Activated T-cell treated with anti-CD3 and anti-CD28 coated beads, Interleukin-2, amount 50 U/mL, for 72 hours (primary cell): Measurements from ENCODE around the gene VWC2L. TPM values are rescaled to one million over a fixed set of nuclear protein-coding genes. Genes with fewer than 3 reads are reported as not detected.

Experiments
- ATAC-seq, 2 donors: fragments of 150-1000 bp; cut with Tn5 transposase; replicated peaks in 1 of 2; 2 replicates each; pipeline ENCODE4 v1.10.0; 2021; ENCODE audit warnings: moderate library complexity in 2 of 2, mild to moderate bottlenecking in 1 of 2
- DNase-seq, 2 donors: peaks; one replicate each; pipeline ENCODE4 v3.0.0; 2021 to 2022; ENCODE audit warnings: mixed read lengths in 1 of 2
- H3K27ac Mint-ChIP-seq: one replicate; pipeline ENCODE4 v1.8.0; 2022; ENCODE audit warnings: mild to moderate bottlenecking, moderate library complexity, mixed read lengths
- H3K27me3 Mint-ChIP-seq: one replicate; pipeline ENCODE4 v1.8.0; 2022; ENCODE audit warnings: low read depth, mixed read lengths
- H3K36me3 Mint-ChIP-seq, 2 donors: one replicate each; pipeline ENCODE4 v1.8.0; 2022; ENCODE audit warnings: mixed read lengths in 2 of 2, mild to moderate bottlenecking in 1 of 2; ENCODE audit not compliant: insufficient read depth in 2 of 2
- H3K4me1 Mint-ChIP-seq: one replicate; pipeline ENCODE4 v1.8.0; 2022; ENCODE audit warnings: low read depth, mixed read lengths
- H3K4me3 Mint-ChIP-seq, 2 donors: one replicate each; pipeline ENCODE4 v1.8.0; 2022; ENCODE audit warnings: mild to moderate bottlenecking in 2 of 2, mixed read lengths in 2 of 2, moderate library complexity in 2 of 2
- H3K9me3 Mint-ChIP-seq, 2 donors: one replicate each; pipeline ENCODE4 v1.8.0; 2022; ENCODE audit warnings: mixed read lengths in 2 of 2
- total RNA-seq, 2 donors: library from RNA; stranded (reverse); gene quantifications; one replicate each; pipeline ENCODE4 v1.2.3, GENCODE V29; 2022

The VWC2L gene
- total RNA-seq, 2 donors from 2014 or later = not detected

- Mint-ChIP-seq H3K27me3 (no peaks in the 10 kb centered on the region), H3K4me1 (no peaks in the 10 kb centered on the region), H3K4me3 (no peak overlapping the region), H3K36me3 (no peaks in the 10 kb centered on the region), H3K9me3 (no peaks in the 10 kb centered on the region), H3K27ac (no peak overlapping the region)
- DNase-seq (no peak), ATAC-seq (no peak)
Measured at GRCh38 chr2:214401580-214401979, 9.3 kb upstream of the VWC2L start.

- DNase-seq = no peak
- H3K27ac Mint-ChIP-seq = no peak overlapping the region
- H3K9me3 Mint-ChIP-seq = no peaks in the 10 kb centered on the region
Measured at GRCh38 chr2:214410128-214410775, 602 bp upstream of the VWC2L start.

GRCh38 chr2:214412679-214413078 lies 1.8 kb downstream of the VWC2L start:
- no peaks in the 10 kb centered on the region for H3K9me3 Mint-ChIP-seq
- H3K27me3 Mint-ChIP-seq = peaks cover 15% of the 10 kb centered on the region
- no peaks in the 10 kb centered on the region for H3K36me3 Mint-ChIP-seq
- no peak for DNase-seq
- no peaks in the 10 kb centered on the region for H3K4me1 Mint-ChIP-seq
- ATAC-seq = no peak
- H3K27ac Mint-ChIP-seq = no peak overlapping the region
- H3K4me3 Mint-ChIP-seq = no peak overlapping the region

More at GRCh38 chr2:214410128-214410775, 602 bp upstream of the VWC2L start:
- Mint-ChIP-seq H3K4me3 (no peak overlapping the region), H3K4me1 (no peaks in the 10 kb centered on the region), H3K27me3 (peaks cover 15% of the 10 kb centered on the region), H3K36me3 (no peaks in the 10 kb centered on the region)
- ATAC-seq = no peak

GRCh38 chr2:214436470-214436869 lies 25.6 kb downstream of the VWC2L start:
- Mint-ChIP-seq H3K36me3 (no peaks in the 10 kb centered on the region), H3K27me3 (no peaks in the 10 kb centered on the region), H3K4me1 (no peaks in the 10 kb centered on the region), H3K9me3 (no peaks in the 10 kb centered on the region), H3K4me3 (no peak overlapping the region), H3K27ac (no peak overlapping the region)
- DNase-seq = no peak
- ATAC-seq = no peak

- DNase-seq (no peak), ATAC-seq (no peak)
- H3K36me3 Mint-ChIP-seq = no peaks in the 10 kb centered on the region
- no peak overlapping the region for H3K4me3 Mint-ChIP-seq
- peaks cover 0 to 4% of the 10 kb centered on the region in 2 donors for H3K9me3 Mint-ChIP-seq
- H3K27ac Mint-ChIP-seq = no peak overlapping the region
- H3K4me1 Mint-ChIP-seq = no peaks in the 10 kb centered on the region
- no peaks in the 10 kb centered on the region for H3K27me3 Mint-ChIP-seq
Measured at GRCh38 chr2:214450118-214450894, 39.5 kb downstream of the VWC2L start.

- Mint-ChIP-seq H3K36me3 (no peaks in the 10 kb centered on the region), H3K27ac (no peak overlapping the region), H3K4me1 (no peaks in the 10 kb centered on the region), H3K4me3 (no peak overlapping the region), H3K9me3 (peaks cover 2 to 7% of the 10 kb centered on the region in 2 donors), H3K27me3 (no peaks in the 10 kb centered on the region)
- ATAC-seq (no peak), DNase-seq (no peak)
Measured at GRCh38 chr2:214451516-214452275, 40.8 kb downstream of the VWC2L start.

GRCh38 chr2:214465363-214466146 lies 54.7 kb downstream of the VWC2L start:
- Mint-ChIP-seq H3K4me1 (no peaks in the 10 kb centered on the region), H3K27ac (no peak overlapping the region), H3K9me3 (peaks cover 7 to 9% of the 10 kb centered on the region in 2 donors), H3K4me3 (no peak overlapping the region), H3K36me3 (peaks cover 2 to 3% of the 10 kb centered on the region in 2 donors), H3K27me3 (no peaks in the 10 kb centered on the region)
- DNase-seq (no peak), ATAC-seq (no peak)

GRCh38 chr2:214469728-214470127 lies 58.9 kb downstream of the VWC2L start:
- Mint-ChIP-seq H3K4me3 (no peak overlapping the region), H3K4me1 (no peaks in the 10 kb centered on the region), H3K27ac (no peak overlapping the region), H3K9me3 (peaks cover 2 to 4% of the 10 kb centered on the region in 2 donors), H3K36me3 (no peaks in the 10 kb centered on the region), H3K27me3 (no peaks in the 10 kb centered on the region)
- no peak for DNase-seq
- ATAC-seq = no peak

- H3K9me3 Mint-ChIP-seq = peaks cover 0 to 1% of the 10 kb centered on the region in 2 donors
- no peaks in the 10 kb centered on the region for H3K4me1 Mint-ChIP-seq
- no peak for DNase-seq
- ATAC-seq = no peak
- H3K27ac Mint-ChIP-seq = no peak overlapping the region
- H3K4me3 Mint-ChIP-seq = no peak overlapping the region
- no peaks in the 10 kb centered on the region for H3K36me3 Mint-ChIP-seq
- no peaks in the 10 kb centered on the region for H3K27me3 Mint-ChIP-seq
Measured at GRCh38 chr2:214471382-214471781, 60.5 kb downstream of the VWC2L start.

- H3K9me3 Mint-ChIP-seq = no peaks in the 10 kb centered on the region
- DNase-seq = no peak
Measured at GRCh38 chr2:214471990-214472389, 61.1 kb downstream of the VWC2L start.

GRCh38 chr2:214477305-214477704 lies 66.5 kb downstream of the VWC2L start:
- ATAC-seq (no peak), DNase-seq (no peak)
- Mint-ChIP-seq H3K27me3 (peaks cover 5% of the 10 kb centered on the region), H3K4me1 (no peaks in the 10 kb centered on the region), H3K9me3 (no peaks in the 10 kb centered on the region), H3K4me3 (no peak overlapping the region), H3K27ac (no peak overlapping the region), H3K36me3 (no peaks in the 10 kb centered on the region)

More at GRCh38 chr2:214471990-214472389, 61.1 kb downstream of the VWC2L start:
- H3K4me3 Mint-ChIP-seq = no peak overlapping the region
- ATAC-seq = no peak
- no peaks in the 10 kb centered on the region for H3K36me3 Mint-ChIP-seq
- no peaks in the 10 kb centered on the region for H3K4me1 Mint-ChIP-seq
- no peaks in the 10 kb centered on the region for H3K27me3 Mint-ChIP-seq
- no peak overlapping the region for H3K27ac Mint-ChIP-seq

- no peaks in the 10 kb centered on the region for H3K4me1 Mint-ChIP-seq
- ATAC-seq (no peak), DNase-seq (no peak)
- no peak overlapping the region for H3K4me3 Mint-ChIP-seq
- H3K27me3 Mint-ChIP-seq = peaks cover 5% of the 10 kb centered on the region
- H3K9me3 Mint-ChIP-seq = no peaks in the 10 kb centered on the region
- H3K36me3 Mint-ChIP-seq = no peaks in the 10 kb centered on the region
- no peak overlapping the region for H3K27ac Mint-ChIP-seq
Measured at GRCh38 chr2:214481204-214481603, 70.3 kb downstream of the VWC2L start.
